GF-D8 (cell line): Measurements from ENCODE around the gene GSTM4.

Experiments
- DNase-seq: peaks from one replicate; lab custom pipeline; 2025; lab: John Stamatoyannopoulos, UW

Gene GSTM4

GRCh38 chr1:109655615-109656519 lies at the start of gene GSTM4:
GSTM4 (plus strand) TSS chr1:109656099; CDS start chr1:109656390, 291 bp downstream.
- peak; percentile 67 for DNase-seq

DNA sequence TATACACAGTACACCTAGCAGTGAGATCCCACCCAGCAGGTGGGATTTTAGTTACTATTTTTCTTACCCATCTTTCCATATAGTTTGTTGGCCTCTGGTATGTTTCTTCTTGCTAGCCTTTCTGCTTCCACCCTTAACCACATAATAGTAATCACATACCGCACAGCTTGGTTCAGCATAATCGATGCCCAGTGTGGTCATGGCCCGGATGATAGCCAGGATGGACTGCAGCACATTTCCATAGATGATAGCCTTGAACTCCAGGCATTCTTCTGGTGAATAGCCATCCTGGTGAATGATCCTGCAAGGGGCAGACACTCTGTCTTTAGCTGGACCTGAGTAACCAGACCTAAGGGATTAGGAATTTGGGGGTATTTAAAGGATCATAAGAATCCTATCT lies 46.0 kb upstream of the GSTM4 start:
- DNase-seq: no peak

DNA sequence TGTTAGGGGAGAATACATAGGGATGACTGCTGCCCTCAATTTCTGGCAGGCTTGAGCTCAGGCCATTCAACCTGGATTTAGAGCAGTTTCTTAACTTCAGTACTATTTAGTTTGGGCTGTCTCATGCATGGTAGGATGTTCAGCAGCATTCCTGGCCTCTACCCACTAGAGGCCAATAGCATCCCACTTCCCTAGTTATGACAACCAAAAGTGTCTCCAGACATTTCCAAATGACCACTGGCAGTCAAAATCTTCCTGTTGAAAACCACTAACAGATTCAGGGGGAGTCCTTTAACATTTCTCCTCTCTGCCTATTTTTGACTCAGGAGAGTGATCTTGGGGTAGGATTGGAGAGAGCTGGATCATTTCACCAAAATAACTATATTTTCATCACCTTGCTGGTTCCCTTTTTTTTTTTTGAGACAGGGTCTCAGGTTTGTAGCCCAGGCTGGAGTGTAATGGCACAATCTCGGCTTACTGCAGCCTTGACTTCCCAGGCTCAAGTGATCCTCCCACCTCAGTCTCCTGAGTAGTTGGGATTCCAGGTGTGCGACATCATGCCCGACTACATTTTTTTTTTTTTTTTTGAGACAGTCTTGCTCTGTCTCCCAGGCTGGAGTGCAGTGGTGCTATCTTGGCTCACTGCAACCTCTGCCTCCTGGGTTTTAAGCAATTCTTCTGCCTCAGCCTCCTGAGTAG lies 45.1 kb upstream of the GSTM4 start:
- no peak for DNase-seq

GRCh38 chr1:109611308-109611990 lies 44.5 kb upstream of the GSTM4 start:
- DNase-seq: no peak

DNA sequence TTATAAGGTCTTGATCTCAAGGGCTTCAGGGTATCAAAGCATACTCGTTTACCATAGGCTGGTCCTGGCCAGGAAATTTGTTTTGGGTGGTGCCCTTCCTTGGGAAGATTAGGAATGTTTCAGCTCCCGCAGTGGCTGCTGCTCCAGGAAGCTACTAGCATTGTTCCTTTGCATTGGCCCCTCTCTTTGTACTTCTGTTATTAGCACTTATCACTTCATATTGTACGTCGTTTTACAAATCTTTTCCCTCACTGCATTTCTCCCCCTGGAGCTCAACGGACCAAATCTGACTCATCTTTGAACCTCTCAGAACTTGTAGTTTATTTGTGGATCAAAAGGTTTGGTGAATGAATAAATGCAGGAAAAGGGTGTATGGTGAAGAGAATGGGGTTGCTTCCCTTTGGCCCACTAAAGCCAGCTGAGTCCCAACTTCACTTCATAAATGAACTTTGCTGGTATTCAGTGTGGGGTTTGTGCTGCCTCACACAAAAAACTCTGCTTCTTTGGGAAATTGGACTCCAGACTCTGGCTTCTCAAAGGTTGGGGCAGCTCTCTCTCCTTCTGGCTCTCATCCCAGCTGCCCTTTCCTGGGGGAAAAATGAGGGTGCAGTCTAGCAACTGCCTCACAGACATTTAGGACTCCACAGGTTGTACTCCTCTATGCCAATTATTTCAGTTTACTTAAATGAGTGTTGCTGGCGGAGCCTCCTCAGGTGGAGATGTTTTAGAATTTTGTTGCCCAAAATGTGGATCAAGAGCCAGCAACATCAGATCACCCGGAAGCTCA lies 42.3 kb upstream of the GSTM4 start:
- no peak for DNase-seq

- peak; percentile 92 for DNase-seq
These were observed 40.0 kb upstream of the GSTM4 start for GRCh38 chr1:109615879-109616278.

DNA sequence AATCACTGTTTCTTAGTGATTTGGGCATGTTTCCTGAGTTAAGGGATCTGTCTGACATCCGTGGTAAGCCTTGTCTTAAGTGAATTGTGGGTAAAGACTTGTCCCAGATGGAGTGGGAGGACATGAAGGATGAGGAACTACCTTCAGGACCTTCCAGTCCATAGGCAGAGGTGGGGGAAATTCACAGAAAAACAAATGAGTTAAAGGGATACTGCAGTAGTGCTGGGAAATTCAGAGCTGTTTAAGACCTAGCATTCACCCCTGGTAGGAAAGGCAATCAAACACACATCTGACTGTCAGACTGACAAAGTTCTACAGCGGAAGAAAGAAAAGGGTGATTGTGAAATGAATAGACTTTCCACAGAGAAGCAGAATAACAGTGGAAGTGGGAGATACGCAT lies 39.5 kb upstream of the GSTM4 start:
- DNase-seq: no peak

- DNase-seq: peak; percentile 22
These were observed 38.6 kb upstream of the GSTM4 start for GRCh38 chr1:109617291-109617801.

DNA sequence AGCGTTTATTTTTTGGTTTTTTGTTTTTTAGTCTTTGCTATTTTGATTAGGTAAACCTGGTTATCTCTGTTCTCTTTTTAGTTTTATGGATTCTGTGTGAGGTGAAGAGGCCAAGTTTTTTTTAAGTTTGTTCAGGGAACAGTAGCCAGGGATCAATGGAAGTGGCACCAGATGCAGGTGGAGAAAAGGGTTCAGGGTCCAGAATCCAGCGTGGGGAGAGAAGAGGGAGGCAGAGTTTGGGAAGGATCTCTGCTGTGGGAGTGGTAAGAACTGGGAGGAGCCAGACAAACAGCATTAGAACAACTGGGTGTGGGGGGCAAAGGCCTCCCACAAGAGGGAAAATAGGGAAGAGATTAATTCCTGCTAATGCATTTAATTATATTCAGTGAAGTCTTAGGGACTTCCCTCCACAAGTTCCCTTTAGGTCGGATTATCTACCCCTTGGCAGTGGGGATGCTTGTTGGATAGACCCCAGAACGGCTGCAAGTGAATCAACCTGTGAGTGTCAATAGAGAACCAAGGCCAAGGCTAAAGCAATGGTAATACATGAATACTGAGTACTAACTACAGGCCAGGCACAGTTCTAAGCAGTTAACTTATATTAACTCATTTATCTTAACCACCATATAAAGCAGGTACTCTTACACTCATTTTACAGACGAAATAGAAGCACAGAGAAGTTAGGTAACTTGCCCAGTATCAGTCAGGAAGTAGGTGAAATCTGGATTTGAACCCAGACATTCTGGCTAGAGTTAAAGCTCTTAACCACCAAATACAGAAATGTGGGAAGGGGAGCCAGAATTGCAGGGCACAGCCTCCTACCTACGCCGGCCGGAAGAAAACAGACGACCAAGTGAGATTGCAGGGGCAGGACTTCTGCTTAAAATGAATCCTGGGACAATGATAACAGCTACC lies 37.0 kb upstream of the GSTM4 start:
- no peak for DNase-seq

DNA sequence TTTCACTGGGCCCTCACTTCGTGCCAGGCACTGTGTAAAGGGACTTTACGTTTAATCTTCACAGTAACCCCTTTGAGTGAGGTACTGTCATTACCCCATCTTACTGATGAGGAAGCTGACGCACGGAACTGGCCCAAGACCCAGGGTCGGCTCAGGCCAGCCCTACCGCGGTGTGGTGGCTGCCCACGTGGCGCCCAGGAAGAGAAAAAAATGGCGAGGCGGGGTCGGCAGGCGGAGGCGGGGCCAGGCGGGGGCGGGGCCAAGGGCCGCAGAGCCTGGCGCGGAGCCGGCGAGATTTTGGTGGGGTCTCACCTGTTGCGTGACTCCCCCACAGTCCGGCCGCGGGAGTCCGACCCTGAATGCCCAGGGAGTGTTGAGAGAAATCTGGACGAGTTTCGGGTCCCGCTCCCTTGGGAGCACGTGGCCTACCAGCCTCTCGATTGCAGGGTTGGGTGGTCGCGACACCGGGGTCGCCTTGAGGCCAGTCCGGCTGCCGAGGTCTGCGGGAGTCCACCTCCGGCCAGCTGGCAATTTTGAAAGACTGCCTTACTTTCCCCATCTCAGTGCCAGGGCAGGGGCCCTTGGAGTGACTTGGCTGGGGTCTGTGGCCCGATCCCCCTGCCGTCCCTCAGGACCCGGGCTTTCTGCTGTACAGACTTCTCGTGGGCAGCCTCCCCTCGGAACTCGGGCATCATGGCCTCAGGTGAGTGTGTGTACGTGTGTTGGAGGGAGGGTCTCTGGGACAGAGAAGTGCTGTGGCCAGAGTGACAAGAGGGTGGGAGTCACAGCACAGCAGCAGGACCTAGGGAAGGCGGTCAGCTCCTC lies 36.1 kb upstream of the GSTM4 start, which contains the start of the genes AMPD2 and GNAT2:
Gene AMPD2 (plus strand): TSS at position 262 of the 825 bp plus-strand sequence. CDS start 1,339 bp downstream, outside the sequence.
Gene GNAT2 (minus strand): TSS at position 41 of the 825 bp plus-strand sequence. CDS start 6,746 bp downstream, outside the sequence.
- DNase-seq: peak; percentile 74

- no peak for DNase-seq
These were observed 35.5 kb upstream of the GSTM4 start for GRCh38 chr1:109620401-109620791.

GRCh38 chr1:109620841-109621286 lies 35.0 kb upstream of the GSTM4 start:
- DNase-seq: peak; percentile 93

GRCh38 chr1:109621379-109622136 lies 34.3 kb upstream of the GSTM4 start:
- DNase-seq: no peak

DNA sequence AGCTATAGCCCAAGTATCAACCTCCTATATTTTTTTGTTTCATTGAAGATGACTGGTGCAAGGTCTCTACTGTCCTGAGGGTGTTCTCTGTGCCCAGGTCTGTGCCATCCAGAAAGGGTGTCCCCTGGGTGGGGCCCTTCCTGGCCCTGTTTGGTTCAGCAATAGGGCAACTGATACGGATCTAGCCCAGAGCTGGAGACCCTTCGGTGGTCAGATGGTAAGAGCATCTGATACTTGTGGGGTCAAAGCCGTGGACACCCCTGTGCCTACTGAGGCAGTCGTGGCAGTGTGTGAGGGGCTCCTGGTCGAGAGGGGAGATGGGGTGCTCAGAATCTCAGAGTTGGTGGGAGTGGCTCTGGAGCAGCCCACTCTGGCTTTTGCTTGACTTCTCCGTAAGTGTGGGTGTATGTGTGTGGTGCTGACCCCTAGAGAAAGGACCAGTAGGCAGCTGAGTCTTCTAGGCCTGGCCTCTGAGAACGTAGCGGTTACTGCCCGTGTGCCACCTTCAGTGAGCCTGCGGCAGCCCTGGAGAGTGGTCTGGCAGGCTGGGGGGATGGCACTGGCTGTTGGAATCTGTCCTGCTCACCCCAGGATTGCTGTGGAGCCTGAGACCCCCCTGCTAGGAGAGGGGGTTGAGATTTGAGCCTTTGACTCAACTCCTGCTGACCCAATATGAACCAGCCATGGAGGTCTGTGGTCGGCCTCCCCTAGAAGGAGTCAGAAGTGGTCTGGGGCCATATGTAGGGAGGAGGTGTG lies 33.6 kb upstream of the GSTM4 start:
- DNase-seq: no peak

GRCh38 chr1:109622895-109623294 lies 33.0 kb upstream of the GSTM4 start:
- DNase-seq: no peak

DNA sequence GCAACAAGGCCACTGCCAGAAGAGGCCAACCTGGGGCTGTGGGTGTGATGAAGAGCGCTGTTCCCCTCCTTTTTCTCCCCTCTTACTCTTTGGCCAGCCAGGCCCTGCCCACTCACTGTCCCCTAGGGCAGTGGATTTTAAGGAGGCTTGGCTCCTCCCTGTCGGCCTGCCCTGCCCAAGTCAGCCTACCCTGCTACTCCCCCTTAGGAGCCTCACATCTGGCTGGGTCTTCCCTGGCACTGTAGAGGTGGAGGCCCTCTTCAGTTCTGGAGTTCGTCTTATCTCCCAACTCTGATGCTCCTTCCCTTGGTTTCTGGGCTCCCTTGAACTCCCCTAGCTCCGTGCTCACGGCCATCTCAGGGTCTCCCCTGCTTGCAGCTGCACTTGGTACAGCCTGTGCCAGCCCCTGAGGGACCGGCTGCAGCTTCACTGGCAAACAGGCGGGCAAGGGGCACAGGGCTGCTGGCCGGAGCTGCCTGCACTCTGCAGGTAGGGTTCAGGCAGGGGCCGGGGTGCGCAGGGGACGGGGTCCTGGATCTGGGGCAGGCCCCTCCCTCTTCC lies 32.2 kb upstream of the GSTM4 start:
- DNase-seq: no peak
